Mesenchymal stem cell (in vitro differentiated cells and primary cell): Measurements from ENCODE around the gene CPNE4.
A peak's percentile ranks its signal among the peaks of the same experiment; 100 is the strongest.

Experiments used
- DNase-seq: peaks from one replicate; pipeline ENCODE4 v3.0.0-alpha.2; 2013
- H2AFZ ChIP-seq: one replicate; pipeline ENCODE4 v1.6.1; 2013; ENCODE audit warnings: low read depth, mild to moderate bottlenecking, control low read depth, inconsistent platforms, low read length, moderate library complexity
- H2AK5ac ChIP-seq: 2 replicates; pipeline ENCODE4 v1.6.1; 2013; ENCODE audit warnings: low read length, moderate library complexity, mild to moderate bottlenecking, inconsistent platforms; ENCODE audit not compliant: severe bottlenecking
- H2BK120ac ChIP-seq: one replicate; pipeline ENCODE4 v1.6.1; 2013; ENCODE audit warnings: low read depth, mild to moderate bottlenecking, inconsistent platforms, low read length, moderate library complexity
- H2BK12ac ChIP-seq, 2 experiments: one replicate each; pipeline ENCODE4 v1.6.1; 2013; ENCODE audit warnings: inconsistent platforms in 2 of 2, low read length in 2 of 2, mild to moderate bottlenecking in 2 of 2, moderate library complexity in 2 of 2, control low read depth in 1 of 2
- H2BK15ac ChIP-seq: one replicate; pipeline ENCODE4 v1.6.1; 2013; ENCODE audit warnings: mild to moderate bottlenecking, low read depth, inconsistent platforms; ENCODE audit not compliant: poor library complexity, severe bottlenecking
- H2BK5ac ChIP-seq: 2 replicates; pipeline ENCODE4 v1.6.1; 2013; ENCODE audit warnings: low read depth, mild to moderate bottlenecking, low read length, control low read depth, inconsistent platforms; ENCODE audit not compliant: poor library complexity, severe bottlenecking
- H3K14ac ChIP-seq, 2 experiments: one replicate each; pipeline ENCODE4 v1.6.1; 2013; ENCODE audit warnings: inconsistent platforms in 2 of 2, low read length in 2 of 2, control low read depth in 1 of 2, mild to moderate bottlenecking in 1 of 2, moderate library complexity in 1 of 2
- H3K18ac ChIP-seq, 2 experiments: one replicate each; pipeline ENCODE4 v1.6.1; 2013; ENCODE audit warnings: inconsistent platforms in 2 of 2, low read length in 2 of 2, control low read depth in 1 of 2, low read depth in 1 of 2, mild to moderate bottlenecking in 1 of 2
- H3K23ac ChIP-seq, 2 experiments: one replicate each; pipeline ENCODE4 v1.6.1; 2013; ENCODE audit warnings: inconsistent platforms in 2 of 2, low read length in 2 of 2, mild to moderate bottlenecking in 2 of 2, moderate library complexity in 2 of 2, control low read depth in 1 of 2
- H3K27ac ChIP-seq: 2 replicates; pipeline ENCODE4 v1.5.1; 2013; ENCODE audit warnings: mild to moderate bottlenecking, moderate library complexity, low read length, control low read depth, inconsistent platforms; ENCODE audit not compliant: poor library complexity, severe bottlenecking
- H3K27me3 ChIP-seq, 2 experiments: 2 replicates each; pipeline versions ENCODE4 v1.6.1 to v1.7.0; 2013; ENCODE audit warnings: low read length in 2 of 2, mild to moderate bottlenecking in 2 of 2, moderate library complexity in 2 of 2, control low read depth in 1 of 2, inconsistent platforms in 1 of 2; ENCODE audit not compliant: control insufficient read depth in 1 of 2, insufficient read depth in 1 of 2
- H3K36me3 ChIP-seq, 2 experiments: 2 replicates each; pipeline versions ENCODE4 v1.6.1 to v1.7.0; 2013; ENCODE audit warnings: low read length in 2 of 2, control low read depth in 1 of 2, inconsistent platforms in 1 of 2, low read depth in 1 of 2, mild to moderate bottlenecking in 1 of 2; ENCODE audit not compliant: insufficient read depth in 2 of 2, control insufficient read depth in 1 of 2
- H3K4ac ChIP-seq, 2 experiments: one replicate each; pipeline ENCODE4 v1.6.1; 2013; ENCODE audit warnings: inconsistent platforms in 2 of 2, low read length in 2 of 2, mild to moderate bottlenecking in 2 of 2, moderate library complexity in 2 of 2, control low read depth in 1 of 2, low read depth in 1 of 2
- H3K4me1 ChIP-seq: 2 replicates; pipeline ENCODE4 v1.6.1; 2013; ENCODE audit warnings: low read depth, low read length, control low read depth; ENCODE audit not compliant: control insufficient read depth, insufficient read depth
- H3K4me2 ChIP-seq: 2 replicates; pipeline ENCODE4 v1.6.1; 2013; ENCODE audit warnings: low read length, mild to moderate bottlenecking, inconsistent platforms; ENCODE audit not compliant: poor library complexity, severe bottlenecking
- H3K4me3 ChIP-seq, 2 experiments: 2 replicates each; pipeline versions ENCODE4 v1.5.1 to v1.7.0; 2013; ENCODE audit warnings: low read length in 2 of 2, mild to moderate bottlenecking in 2 of 2, control low read depth in 1 of 2, low read depth in 1 of 2; ENCODE audit not compliant: insufficient read depth in 1 of 2
- H3K79me1 ChIP-seq: replicated peaks from 2 replicates; pipeline ENCODE4 v1.6.1; 2013; ENCODE audit warnings: mild to moderate bottlenecking, control low read depth, low read length, inconsistent platforms; ENCODE audit not compliant: poor library complexity, severe bottlenecking
- H3K9ac ChIP-seq: 2 replicates; pipeline ENCODE4 v1.7.0; 2013; ENCODE audit warnings: mild to moderate bottlenecking, low read length, moderate library complexity
- H3K9me3 ChIP-seq: 2 replicates; pipeline ENCODE4 v1.7.0; 2013; ENCODE audit warnings: mild to moderate bottlenecking, low read length; ENCODE audit not compliant: control insufficient read depth
- H4K8ac ChIP-seq: one replicate; pipeline ENCODE4 v1.6.1; 2013; ENCODE audit warnings: inconsistent platforms, mild to moderate bottlenecking, low read length, moderate library complexity
- H4K91ac ChIP-seq: one replicate; pipeline ENCODE4 v1.6.1; 2013; ENCODE audit warnings: mild to moderate bottlenecking, low read length, inconsistent platforms
- WGBS: methylation state at CpG from one replicate; pipeline ENCODE4 v1.1.7; 2013; ENCODE audit warnings: mixed read lengths; 5-methylcytosine and 5-hydroxymethylcytosine counted together

CPNE4 gene

GRCh38 chr3:131549340-131549739 lies 485.5 kb downstream of the CPNE4 start:
- H3K9me3 ChIP-seq, result no peaks in the 10 kb centered on the region
- H2BK120ac ChIP-seq, result no peak overlapping the region
- no peak overlapping the region for H2AFZ ChIP-seq
- no peak overlapping the region for H3K23ac ChIP-seq
- H3K79me1 ChIP-seq, result no peaks in the 10 kb centered on the region
- H3K18ac ChIP-seq, result no peak overlapping the region
- H2BK15ac ChIP-seq, result no peak overlapping the region
- no peak overlapping the region for H3K4me2 ChIP-seq
- no peak overlapping the region for H2AK5ac ChIP-seq
- H2BK5ac ChIP-seq, result no peak overlapping the region
- no peak for DNase-seq
- H3K36me3 ChIP-seq, result no peaks in the 10 kb centered on the region
- H3K27me3 ChIP-seq, result no peaks in the 10 kb centered on the region
- H3K4me3 ChIP-seq, result no peak overlapping the region
- WGBS, result no CpG with 5 or more reads among the region's 1 CpG
- no peak overlapping the region for H3K4ac ChIP-seq
- no peak overlapping the region for H2BK12ac ChIP-seq
- no peak overlapping the region for H4K8ac ChIP-seq
- H3K27ac ChIP-seq, result no peak overlapping the region
- H3K9ac ChIP-seq, result no peak overlapping the region
- no peak overlapping the region for H4K91ac ChIP-seq
- H3K4me1 ChIP-seq, result no peaks in the 10 kb centered on the region
- H3K14ac ChIP-seq, result no peak overlapping the region

GRCh38 chr3:131547585-131547984 lies 487.2 kb downstream of the CPNE4 start:
- Histone ChIP-seq H3K23ac (no peak overlapping the region), H3K4me1 (peaks cover 4% of the 10 kb centered on the region), H2BK12ac (no peak overlapping the region), H3K4ac (no peak overlapping the region), H3K4me2 (no peak overlapping the region), H3K9ac (no peak overlapping the region), H3K9me3 (no peaks in the 10 kb centered on the region), H2BK5ac (no peak overlapping the region), H3K14ac (no peak overlapping the region), H2AK5ac (no peak overlapping the region), H3K27me3 (no peaks in the 10 kb centered on the region), H3K36me3 (no peaks in the 10 kb centered on the region), H3K27ac (no peak overlapping the region), H3K79me1 (no peaks in the 10 kb centered on the region), H2BK120ac (no peak overlapping the region), H3K4me3 (no peak overlapping the region), H3K18ac (no peak overlapping the region), H2BK15ac (no peak overlapping the region), H4K8ac (no peak overlapping the region), H4K91ac (no peak overlapping the region), H2AFZ (no peak overlapping the region)
- WGBS, result 92% methylated on average over 1 of the region's 1 CpG
- DNase-seq, result no peak

GRCh38 chr3:131546441-131546840 lies 488.4 kb downstream of the CPNE4 start:
- H2BK12ac ChIP-seq, result no peak overlapping the region
- H3K27ac ChIP-seq, result no peak overlapping the region
- H2AFZ ChIP-seq, result no peak overlapping the region
- H3K36me3 ChIP-seq, result no peaks in the 10 kb centered on the region
- H2AK5ac ChIP-seq, result no peak overlapping the region
- no peak overlapping the region for H2BK15ac ChIP-seq
- H2BK120ac ChIP-seq, result no peak overlapping the region
- H3K9me3 ChIP-seq, result no peaks in the 10 kb centered on the region
- H3K14ac ChIP-seq, result no peak overlapping the region
- no peak overlapping the region for H3K4me2 ChIP-seq
- H4K8ac ChIP-seq, result no peak overlapping the region
- H3K79me1 ChIP-seq, result no peaks in the 10 kb centered on the region
- H4K91ac ChIP-seq, result no peak overlapping the region
- H3K4me3 ChIP-seq, result no peak overlapping the region
- H3K23ac ChIP-seq, result no peak overlapping the region
- H3K27me3 ChIP-seq, result no peaks in the 10 kb centered on the region
- no peak overlapping the region for H3K9ac ChIP-seq
- no peak overlapping the region for H2BK5ac ChIP-seq
- H3K4me1 ChIP-seq, result peaks cover 5% of the 10 kb centered on the region
- no peak overlapping the region for H3K18ac ChIP-seq
- H3K4ac ChIP-seq, result no peak overlapping the region
- DNase-seq, result no peak

GRCh38 chr3:131544557-131544956 lies 490.3 kb downstream of the CPNE4 start:
- Histone ChIP-seq H3K4ac (no peak overlapping the region), H3K14ac (no peak overlapping the region), H4K91ac (no peak overlapping the region), H2BK120ac (no peak overlapping the region), H3K36me3 (no peaks in the 10 kb centered on the region), H2AFZ (no peak overlapping the region), H2BK12ac (peak overlapping the region in 1 of 2 experiments; percentile 10), H2AK5ac (no peak overlapping the region), H2BK5ac (no peak overlapping the region), H3K9ac (no peak overlapping the region), H3K27me3 (no peaks in the 10 kb centered on the region), H3K23ac (no peak overlapping the region), H2BK15ac (no peak overlapping the region), H3K4me3 (no peak overlapping the region), H3K27ac (no peak overlapping the region), H3K4me1 (peaks cover 7% of the 10 kb centered on the region), H4K8ac (no peak overlapping the region), H3K79me1 (no peaks in the 10 kb centered on the region), H3K9me3 (no peaks in the 10 kb centered on the region), H3K18ac (no peak overlapping the region), H3K4me2 (no peak overlapping the region)
- 86% methylated on average over 1 of the region's 2 CpGs for WGBS
- no peak for DNase-seq
